NCI-H1048 (cell line): Measurements from ENCODE around the gene TMEM18.

Experiments
- DNase-seq: peaks from one replicate; lab custom pipeline; 2025; lab: John Stamatoyannopoulos, UW

Gene TMEM18

GRCh38 chr2:650343-651310, 26.6 kb downstream of the TMEM18 start:
- DNase-seq = no peak

- no peak for DNase-seq
These were observed 27.5 kb downstream of the TMEM18 start for GRCh38 chr2:649426-650342.

- no peak for DNase-seq
These were observed 28.5 kb downstream of the TMEM18 start for GRCh38 chr2:648476-649424.

GRCh38 chr2:647691-648231, 29.4 kb downstream of the TMEM18 start:
- DNase-seq = no peak

GRCh38 chr2:647003-647560, 30.1 kb downstream of the TMEM18 start:
- DNase-seq = no peak

GRCh38 chr2:644871-645270, 32.3 kb downstream of the TMEM18 start:
- DNase-seq = no peak

GRCh38 chr2:643761-644160, 33.4 kb downstream of the TMEM18 start:
- DNase-seq = no peak

- DNase-seq = no peak
These were observed 33.9 kb downstream of the TMEM18 start for GRCh38 chr2:643334-643733.

- DNase-seq = no peak
These were observed 35.1 kb downstream of the TMEM18 start for GRCh38 chr2:641872-642815.

GRCh38 chr2:641164-641871, 35.9 kb downstream of the TMEM18 start:
- no peak for DNase-seq

- no peak for DNase-seq
These were observed 37.5 kb downstream of the TMEM18 start for GRCh38 chr2:639703-640102.

GRCh38 chr2:637804-638203, 39.4 kb downstream of the TMEM18 start:
- DNase-seq = no peak

GRCh38 chr2:637406-637776, 39.8 kb downstream of the TMEM18 start:
- DNase-seq = no peak

- DNase-seq = peak; percentile 40
These were observed 40.4 kb downstream of the TMEM18 start for GRCh38 chr2:636641-637405.

GRCh38 chr2:635687-636621, 41.3 kb downstream of the TMEM18 start:
- no peak for DNase-seq

GRCh38 chr2:634636-635388, 42.4 kb downstream of the TMEM18 start:
- no peak for DNase-seq

GRCh38 chr2:634041-634440, 43.2 kb downstream of the TMEM18 start:
- no peak for DNase-seq
